ENCODE results near the gene TRAM2.

GRCh38 chr6:52534966-52535390 is 41.9 kb downstream of the TRAM2 start:
- TF ChIP-seq GABPA (IDR thresholded peaks at IDR 0.05; ENCODE audit: borderline replicate concordance, insufficient read depth, low read length) (no peak), POLR2A (IDR thresholded peaks at IDR 0.05; ENCODE audit: control extremely low read depth in 1 of 2, low read depth in 2 of 2, low read length in 2 of 2) (no peak), FOSL1 (IDR thresholded peaks at IDR 0.05; ENCODE audit: insufficient read depth, low read depth, low read length) (no peak), CTCF (IDR thresholded peaks at IDR 0.05; ENCODE audit: control extremely low read depth in 1 of 3, insufficient read depth in 1 of 3, low read depth in 1 of 3, low read length in 3 of 3) (no peak), SP1 (IDR thresholded peaks at IDR 0.05; ENCODE audit: low read depth, low read length) (no peak), KDM1A (IDR thresholded peaks at IDR 0.05; ENCODE audit: borderline replicate concordance, low read length) (no peak)
